Fibroblast of skin of right quadriceps (primary cell): ENCODE results near the gene C3orf22.

Source experiments
- DNase-seq: peaks from one replicate; pipeline ENCODE4 v3.0.0-alpha.2; 2013

C3orf22 gene

GRCh38 chr3:126527006-126527405 lies 31.7 kb downstream of the C3orf22 start:
- no peak for DNase-seq

GRCh38 chr3:126526668-126527005 lies 32.1 kb downstream of the C3orf22 start:
- DNase-seq: no peak

GRCh38 chr3:126525853-126526667 lies 32.7 kb downstream of the C3orf22 start:
- no peak for DNase-seq

GRCh38 chr3:126525091-126525852 lies 33.5 kb downstream of the C3orf22 start:
- no peak for DNase-seq

- DNase-seq: no peak
Observed at GRCh38 chr3:126524429-126524988, 34.2 kb downstream of the C3orf22 start.

GRCh38 chr3:126523745-126524428 lies 34.8 kb downstream of the C3orf22 start, which contains the start of gene CHST13:
TSS of gene CHST13 (plus strand) at chr3:126524155. CDS start at chr3:126524333, 178 bp downstream.
- peak; percentile 22 for DNase-seq

- DNase-seq: peak; percentile 45
Observed at GRCh38 chr3:126522363-126522788, 36.4 kb downstream of the C3orf22 start.

- DNase-seq: no peak
Observed at GRCh38 chr3:126521122-126521891, 37.4 kb downstream of the C3orf22 start.

GRCh38 chr3:126519506-126520455 lies 39.0 kb downstream of the C3orf22 start:
- no peak for DNase-seq

GRCh38 chr3:126518779-126519177 lies 40.0 kb downstream of the C3orf22 start:
- DNase-seq: no peak

GRCh38 chr3:126517986-126518778 lies 40.5 kb downstream of the C3orf22 start:
- DNase-seq: no peak

GRCh38 chr3:126517291-126517951 lies 41.3 kb downstream of the C3orf22 start, which contains the start of gene UROC1:
TSS of gene UROC1 (minus strand) at chr3:126517773. CDS start at chr3:126517719, 54 bp downstream.
- no peak for DNase-seq

- DNase-seq: no peak
Observed at GRCh38 chr3:126516936-126517290, 41.8 kb downstream of the C3orf22 start.

- no peak for DNase-seq
Observed at GRCh38 chr3:126516152-126516935, 42.4 kb downstream of the C3orf22 start.

- no peak for DNase-seq
Observed at GRCh38 chr3:126515066-126515706, 43.5 kb downstream of the C3orf22 start.

- DNase-seq: no peak
Observed at GRCh38 chr3:126514161-126514560, 44.6 kb downstream of the C3orf22 start.

- DNase-seq: no peak
Observed at GRCh38 chr3:126512916-126513650, 45.6 kb downstream of the C3orf22 start.

- DNase-seq: no peak
Observed at GRCh38 chr3:126512026-126512425, 46.7 kb downstream of the C3orf22 start.
